ENCODE data around the gene FERMT2. TPM values are rescaled to one million over a fixed set of nuclear protein-coding genes. Genes with fewer than 3 reads are reported as not detected.

The FERMT2 gene
- total RNA-seq, 4 donors from 2014 or later = 8.4 to 27.0 (median 15.1) TPM

GRCh38 chr14:52936437-52936836, 14.4 kb downstream of the FERMT2 start:
- intact Hi-C loops (cut with DNase I; ENCODE audit: low total_unique reads) = no loop called here
- TF ChIP-seq POLR2A (IDR thresholded peaks at IDR 0.05) (no peak), CTCF (IDR thresholded peaks at IDR 0.05) (no peak)
- no peak for DNase-seq (ENCODE audit: low spot score in 2 of 2)
- no peak overlapping the region for H3K4me3 ChIP-seq (ENCODE audit: low read depth, poor library complexity, severe bottlenecking)
- 89 to 90% methylated on average over 1 of the region's 1 CpG for WGBS, 2 donors

GRCh38 chr14:52935833-52936232, 15.0 kb downstream of the FERMT2 start:
- TF ChIP-seq CTCF (IDR thresholded peaks at IDR 0.05) (no peak), POLR2A (IDR thresholded peaks at IDR 0.05) (no peak)
- H3K4me3 ChIP-seq (ENCODE audit: low read depth, poor library complexity, severe bottlenecking) = no peak overlapping the region
- WGBS, 2 donors = 63 to 74% methylated on average over 3 of the region's 3 CpGs
- intact Hi-C loops (cut with DNase I; ENCODE audit: low total_unique reads) = no loop called here
- DNase-seq (ENCODE audit: low spot score in 2 of 2) = no peak

GRCh38 chr14:52934762-52935161, 16.1 kb downstream of the FERMT2 start:
- no peak overlapping the region for H3K4me3 ChIP-seq (ENCODE audit: low read depth, poor library complexity, severe bottlenecking)
- intact Hi-C loops (cut with DNase I; ENCODE audit: low total_unique reads) = no loop called here

GRCh38 chr14:52929192-52929807, 21.6 kb downstream of the FERMT2 start:
- WGBS, 2 donors = 95 to 96% methylated on average over 4 of the region's 4 CpGs
- TF ChIP-seq POLR2A (IDR thresholded peaks at IDR 0.05) = no peak
- no peak for TF ChIP-seq CTCF (IDR thresholded peaks at IDR 0.05)
- H3K4me3 ChIP-seq (ENCODE audit: low read depth, poor library complexity, severe bottlenecking) = no peak overlapping the region
- DNase-seq (ENCODE audit: low spot score in 2 of 2) = no peak
- intact Hi-C loops (cut with DNase I; ENCODE audit: low total_unique reads) = no loop called here

More at GRCh38 chr14:52934762-52935161, 16.1 kb downstream of the FERMT2 start:
- 69 to 74% methylated on average over 2 of the region's 2 CpGs for WGBS, 2 donors
- DNase-seq (ENCODE audit: low spot score in 2 of 2) = no peak
- TF ChIP-seq POLR2A (IDR thresholded peaks at IDR 0.05) (no peak), CTCF (IDR thresholded peaks at IDR 0.05) (no peak)

GRCh38 chr14:52926953-52927352, 23.9 kb downstream of the FERMT2 start:
- H3K4me3 ChIP-seq (ENCODE audit: low read depth, poor library complexity, severe bottlenecking) = no peak overlapping the region
- TF ChIP-seq POLR2A (IDR thresholded peaks at IDR 0.05) (no peak), CTCF (IDR thresholded peaks at IDR 0.05) (no peak)
- 63 to 72% methylated on average over 3 of the region's 3 CpGs for WGBS, 2 donors
- DNase-seq (ENCODE audit: low spot score in 2 of 2) = no peak
- intact Hi-C loops (cut with DNase I; ENCODE audit: low total_unique reads) = no loop called here
